Muscle layer of colon (tissue), 2 donors: ENCODE data around the gene OIT3.
"Not testable (repeated sequence)": the region's sequence is repeated elsewhere in the genome, so short reads cannot be mapped to it uniquely, and the experiment has no call there.

ENCODE experiments used
- H3K27ac ChIP-seq: one replicate; pipeline ENCODE4 v1.7.0; 2013; ENCODE audit warnings: low read depth, mild to moderate bottlenecking, low read length, moderate library complexity
- H3K27me3 ChIP-seq, 2 donors: one replicate each; pipeline ENCODE4 v1.7.0; 2013; ENCODE audit warnings: low read length in 2 of 2, mild to moderate bottlenecking in 2 of 2; ENCODE audit not compliant: insufficient read depth in 2 of 2, control insufficient read depth in 1 of 2
- H3K36me3 ChIP-seq: one replicate; pipeline ENCODE4 v1.7.0; 2013; ENCODE audit warnings: mild to moderate bottlenecking, low read length; ENCODE audit not compliant: insufficient read depth
- H3K4me1 ChIP-seq: one replicate; pipeline ENCODE4 v1.7.0; 2013; ENCODE audit warnings: mild to moderate bottlenecking, low read length; ENCODE audit not compliant: insufficient read depth
- H3K4me3 ChIP-seq, 2 donors: one replicate each; pipeline ENCODE4 v1.7.0; 2013; ENCODE audit warnings: low read length in 2 of 2, low read depth in 1 of 2, mild to moderate bottlenecking in 1 of 2, moderate library complexity in 1 of 2
- H3K9ac ChIP-seq: one replicate; pipeline ENCODE4 v1.7.0; 2013; ENCODE audit warnings: low read length
- H3K9me3 ChIP-seq: one replicate; pipeline ENCODE4 v1.7.0; 2013; ENCODE audit warnings: mild to moderate bottlenecking, low read length
- donor health status: abdominal sarcoma.
- donor health status: Adenocarcinoma of cecum.

Gene OIT3

DNA sequence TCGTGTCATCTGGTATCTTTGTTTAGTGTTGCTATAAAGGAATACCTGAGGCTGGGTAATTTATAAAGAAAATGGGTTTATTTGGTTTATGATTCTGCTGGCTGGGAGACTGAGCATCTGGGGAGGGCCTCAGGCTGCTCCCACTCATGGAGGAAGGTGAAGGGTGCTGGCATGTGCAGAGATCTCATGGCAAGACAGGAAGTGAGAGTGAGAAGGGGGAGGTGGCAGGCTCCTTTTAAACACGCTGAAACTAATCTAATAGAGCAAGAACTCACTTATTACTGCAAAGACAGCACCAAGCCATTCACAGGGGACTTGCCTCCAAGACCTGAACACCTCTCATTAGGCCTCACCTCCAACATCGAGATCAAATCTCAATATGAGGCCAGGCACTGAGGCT lies 11.3 kb downstream of the OIT3 start:
- Histone ChIP-seq H3K27me3 (no peaks in the 10 kb centered on the region), H3K9me3 (no peaks in the 10 kb centered on the region), H3K27ac (no peak overlapping the region), H3K9ac (no peak overlapping the region), H3K4me3 (no peak overlapping the region), H3K4me1 (no peaks in the 10 kb centered on the region), H3K36me3 (no peaks in the 10 kb centered on the region)

DNA sequence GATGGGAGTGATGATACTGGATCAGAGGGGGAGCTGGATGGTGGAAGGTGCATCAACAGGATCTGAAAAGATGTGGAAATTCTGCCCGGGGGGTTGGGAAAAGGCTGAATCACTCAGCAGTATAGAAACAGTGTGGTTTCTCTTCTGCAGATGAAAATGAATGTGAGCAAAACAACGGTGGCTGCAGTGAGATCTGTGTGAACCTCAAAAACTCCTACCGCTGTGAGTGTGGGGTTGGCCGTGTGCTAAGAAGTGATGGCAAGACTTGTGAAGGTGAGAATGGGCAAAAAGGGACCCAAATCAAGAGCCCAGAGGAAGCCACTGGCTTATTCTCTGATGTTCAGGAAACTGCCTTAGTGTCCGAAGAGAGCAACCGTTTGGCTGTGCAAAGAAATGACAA lies 12.9 kb downstream of the OIT3 start:
- H3K4me3 ChIP-seq = no peak overlapping the region
- no peak overlapping the region for H3K9ac ChIP-seq
- no peak overlapping the region for H3K27ac ChIP-seq
- H3K9me3 ChIP-seq = no peaks in the 10 kb centered on the region
- H3K36me3 ChIP-seq = no peaks in the 10 kb centered on the region
- no peaks in the 10 kb centered on the region for H3K27me3 ChIP-seq
- H3K4me1 ChIP-seq = no peaks in the 10 kb centered on the region

DNA sequence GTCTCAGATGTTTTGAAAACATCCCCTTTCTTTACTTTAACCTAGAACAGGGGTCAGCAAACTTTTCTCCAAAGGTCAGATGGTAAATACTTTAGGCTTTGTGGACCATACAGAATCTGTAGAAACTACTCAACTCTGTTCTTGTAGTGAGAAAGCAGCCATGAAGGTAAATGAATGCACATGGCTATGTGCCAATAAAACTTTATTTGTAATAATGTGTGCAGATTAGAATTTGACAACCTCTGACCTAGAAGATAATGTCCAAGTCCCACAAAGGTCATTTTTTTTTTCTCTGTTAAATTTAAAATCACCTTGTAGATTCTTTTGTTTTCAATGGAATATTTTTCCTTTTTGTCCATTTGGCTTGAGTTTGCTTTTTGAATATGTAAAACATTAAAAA lies 17.2 kb downstream of the OIT3 start:
- no peaks in the 10 kb centered on the region for H3K27me3 ChIP-seq
- no peak overlapping the region for H3K9ac ChIP-seq
- H3K4me1 ChIP-seq = no peaks in the 10 kb centered on the region
- no peak overlapping the region for H3K27ac ChIP-seq
- H3K36me3 ChIP-seq = no peaks in the 10 kb centered on the region
- no peak overlapping the region for H3K4me3 ChIP-seq
- H3K9me3 ChIP-seq = no peaks in the 10 kb centered on the region

DNA sequence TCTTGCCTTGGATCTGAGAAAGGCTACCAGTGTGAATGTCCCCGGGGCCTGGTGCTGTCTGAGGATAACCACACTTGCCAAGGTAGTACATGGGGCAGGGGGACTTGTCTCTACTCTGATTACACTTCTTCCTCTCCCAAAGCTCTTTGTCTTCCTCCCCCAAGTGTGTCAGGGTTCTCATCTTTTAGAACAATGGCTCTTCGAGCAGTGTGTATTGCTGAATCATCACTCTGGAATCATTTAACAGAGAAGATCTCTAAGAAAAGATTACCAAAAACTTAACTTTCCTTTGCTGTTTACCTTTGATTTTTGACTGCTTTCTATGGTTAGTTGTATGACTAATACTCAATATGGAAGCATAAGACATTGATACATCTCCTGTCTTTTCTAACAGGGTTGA lies 18.2 kb downstream of the OIT3 start:
- H3K27me3 ChIP-seq = no peaks in the 10 kb centered on the region
- no peaks in the 10 kb centered on the region for H3K4me1 ChIP-seq
- no peaks in the 10 kb centered on the region for H3K9me3 ChIP-seq
- H3K27ac ChIP-seq = no peak overlapping the region
- no peak overlapping the region for H3K9ac ChIP-seq
- H3K36me3 ChIP-seq = no peaks in the 10 kb centered on the region
- no peak overlapping the region for H3K4me3 ChIP-seq

DNA sequence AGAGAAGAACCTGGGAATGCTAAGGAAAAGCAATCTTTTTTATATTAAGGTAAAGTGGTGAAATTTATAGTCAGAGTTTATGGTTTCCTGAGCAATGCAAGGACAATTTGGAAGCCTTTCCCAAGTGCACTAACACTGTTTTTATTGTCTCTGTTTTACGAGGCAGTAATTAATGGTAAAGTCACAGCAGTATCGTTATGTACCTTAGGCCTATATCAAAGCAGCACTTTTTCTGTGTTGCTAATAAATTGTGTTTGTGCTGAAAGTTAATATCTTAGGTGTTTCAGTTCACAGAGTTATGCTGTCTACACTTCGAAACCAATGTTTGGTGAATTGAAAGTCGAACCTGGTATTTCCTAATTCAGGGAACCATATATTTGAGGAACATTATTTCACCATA lies 19.2 kb downstream of the OIT3 start:
- Histone ChIP-seq H3K27me3 (no peaks in the 10 kb centered on the region), H3K4me3 (no peak overlapping the region), H3K36me3 (no peaks in the 10 kb centered on the region), H3K27ac (no peak overlapping the region), H3K9me3 (no peaks in the 10 kb centered on the region), H3K4me1 (no peaks in the 10 kb centered on the region), H3K9ac (no peak overlapping the region)

DNA sequence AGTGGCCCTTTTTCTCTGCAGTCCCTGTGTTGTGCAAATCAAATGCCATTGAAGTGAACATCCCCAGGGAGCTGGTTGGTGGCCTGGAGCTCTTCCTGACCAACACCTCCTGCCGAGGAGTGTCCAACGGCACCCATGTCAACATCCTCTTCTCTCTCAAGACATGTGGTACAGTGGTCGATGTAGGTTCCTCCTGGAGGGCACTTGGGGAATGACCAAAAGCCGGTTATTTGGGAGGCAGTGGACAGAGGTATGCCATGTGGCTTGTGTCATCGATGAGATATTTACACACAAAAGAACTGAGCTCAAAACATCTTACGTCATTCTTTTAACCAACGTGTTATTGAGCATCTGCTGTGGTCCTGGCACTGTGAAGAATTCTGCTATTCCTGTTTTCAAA lies 19.7 kb downstream of the OIT3 start:
- Histone ChIP-seq H3K9ac (no peak overlapping the region), H3K4me3 (no peak overlapping the region), H3K36me3 (no peaks in the 10 kb centered on the region), H3K4me1 (no peaks in the 10 kb centered on the region), H3K27me3 (no peaks in the 10 kb centered on the region), H3K27ac (no peak overlapping the region), H3K9me3 (no peaks in the 10 kb centered on the region)

DNA sequence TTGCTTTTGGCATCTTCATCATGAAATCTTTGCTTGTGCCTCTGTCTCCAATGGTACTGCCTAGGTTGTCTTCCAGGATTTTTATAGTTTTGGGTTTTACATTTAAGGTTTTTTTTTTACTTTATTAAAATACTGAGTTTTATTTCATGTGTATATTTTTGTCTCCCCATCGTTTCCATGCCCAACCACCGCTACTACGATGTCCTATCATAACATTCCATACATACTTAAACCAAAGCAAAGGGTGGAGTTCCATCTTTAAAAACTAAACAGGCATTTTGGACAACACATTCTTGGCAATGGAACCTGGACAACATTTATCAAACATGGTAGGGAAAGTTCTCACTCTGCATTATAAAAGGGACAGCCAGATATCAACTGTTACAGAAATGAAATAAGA lies 23.7 kb downstream of the OIT3 start:
- H3K27me3 ChIP-seq, H3K9ac ChIP-seq, H3K4me3 ChIP-seq, H3K27ac ChIP-seq, H3K36me3 ChIP-seq, H3K9me3 ChIP-seq, H3K4me1 ChIP-seq: not testable (repeated sequence)

DNA sequence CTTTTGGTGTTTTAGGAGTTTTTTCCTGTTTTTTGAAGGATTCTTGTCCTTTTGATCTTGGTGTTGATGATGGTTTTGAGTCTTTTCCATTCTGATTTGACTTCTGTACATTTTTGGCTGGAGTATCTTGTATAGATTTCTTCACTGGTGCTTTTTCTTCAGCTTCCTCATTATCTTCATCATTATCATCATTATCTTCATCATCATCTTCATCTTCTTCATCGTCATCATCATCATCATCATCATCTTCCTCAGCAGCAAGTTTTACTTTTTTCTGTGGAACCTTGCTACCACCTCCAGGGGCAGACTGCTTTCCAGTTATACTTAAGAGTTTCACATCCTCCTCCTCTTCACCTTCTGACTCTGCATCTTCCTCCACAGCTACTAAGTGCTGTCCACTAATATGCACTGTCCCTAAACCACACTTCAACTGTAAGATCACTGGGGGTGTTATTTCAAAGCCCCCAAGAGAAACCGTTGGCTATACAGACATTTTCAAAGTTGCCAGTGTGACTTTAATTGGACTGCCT lies 24.3 kb downstream of the OIT3 start:
- H3K27me3 ChIP-seq, H3K9me3 ChIP-seq, H3K4me1 ChIP-seq, H3K27ac ChIP-seq, H3K36me3 ChIP-seq, H3K9ac ChIP-seq, H3K4me3 ChIP-seq: not testable (repeated sequence)

DNA sequence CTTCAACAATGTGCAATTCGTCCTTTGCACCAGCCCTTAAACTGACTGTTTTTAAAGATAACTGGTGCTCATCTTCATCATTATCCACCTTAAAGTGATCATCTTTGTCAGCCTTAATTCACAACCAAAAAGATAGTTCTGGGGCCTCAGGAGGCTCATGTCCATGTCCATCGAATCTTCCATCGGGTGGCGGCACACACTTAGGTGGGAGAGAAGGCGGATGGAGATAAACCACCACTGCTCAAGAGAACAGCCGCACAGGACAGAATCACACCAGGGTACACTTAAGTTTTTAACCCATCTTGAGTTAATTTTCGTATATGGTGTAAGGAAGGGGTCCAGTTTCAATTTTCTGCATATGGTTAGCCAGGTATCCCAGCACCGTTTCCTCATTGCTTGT lies 24.8 kb downstream of the OIT3 start:
- Histone ChIP-seq H3K36me3 (no peaks in the 10 kb centered on the region), H3K9ac (no peak overlapping the region), H3K27ac (no peak overlapping the region), H3K9me3 (no peaks in the 10 kb centered on the region), H3K4me3 (no peak overlapping the region), H3K27me3 (no peaks in the 10 kb centered on the region), H3K4me1 (no peaks in the 10 kb centered on the region)

DNA sequence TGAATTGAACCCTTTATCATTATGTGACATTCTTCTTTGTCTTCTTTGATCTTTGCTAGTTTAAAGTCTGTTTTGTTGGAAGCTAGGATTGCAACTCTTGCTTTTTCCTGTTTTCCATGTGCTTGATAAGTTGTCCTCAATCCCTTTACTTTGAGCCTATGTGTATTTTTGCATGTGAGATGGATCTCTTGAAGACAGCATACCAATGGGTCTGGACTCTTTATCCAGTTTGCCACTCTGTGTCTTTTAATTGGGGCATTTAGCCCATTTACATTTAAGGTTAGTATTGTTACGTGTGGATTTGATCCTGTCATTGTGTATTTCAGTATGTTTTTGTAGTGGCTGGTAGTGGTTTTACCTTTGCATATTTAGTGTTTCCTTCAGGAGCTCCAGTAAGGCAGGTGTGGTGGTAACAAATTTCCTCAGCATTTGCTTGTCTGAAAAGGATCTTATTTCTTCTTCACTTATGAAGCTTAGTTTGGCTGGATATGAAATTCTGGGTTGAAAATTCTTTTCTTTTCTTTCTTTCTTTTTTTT lies 27.7 kb downstream of the OIT3 start:
- H3K27me3 ChIP-seq, H3K36me3 ChIP-seq, H3K4me1 ChIP-seq, H3K4me3 ChIP-seq, H3K9me3 ChIP-seq, H3K9ac ChIP-seq, H3K27ac ChIP-seq: not testable (repeated sequence)

DNA sequence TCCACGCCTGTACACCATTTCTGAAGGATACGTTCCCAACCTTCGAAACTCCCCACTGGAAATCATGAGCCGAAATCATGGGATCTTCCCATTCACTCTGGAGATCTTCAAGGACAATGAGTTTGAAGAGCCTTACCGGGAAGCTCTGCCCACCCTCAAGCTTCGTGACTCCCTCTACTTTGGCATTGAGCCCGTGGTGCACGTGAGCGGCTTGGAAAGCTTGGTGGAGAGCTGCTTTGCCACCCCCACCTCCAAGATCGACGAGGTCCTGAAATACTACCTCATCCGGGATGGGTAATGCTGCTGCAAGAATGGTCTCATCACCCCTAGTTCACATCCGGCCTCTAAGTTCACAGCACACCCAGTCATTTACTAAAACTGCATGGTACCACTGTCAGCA lies 30.8 kb downstream of the OIT3 start:
- no peak overlapping the region for H3K27ac ChIP-seq
- H3K4me1 ChIP-seq = no peaks in the 10 kb centered on the region
- no peaks in the 10 kb centered on the region for H3K27me3 ChIP-seq
- H3K4me3 ChIP-seq = no peak overlapping the region
- no peaks in the 10 kb centered on the region for H3K36me3 ChIP-seq
- H3K9me3 ChIP-seq = no peaks in the 10 kb centered on the region
- no peak overlapping the region for H3K9ac ChIP-seq

DNA sequence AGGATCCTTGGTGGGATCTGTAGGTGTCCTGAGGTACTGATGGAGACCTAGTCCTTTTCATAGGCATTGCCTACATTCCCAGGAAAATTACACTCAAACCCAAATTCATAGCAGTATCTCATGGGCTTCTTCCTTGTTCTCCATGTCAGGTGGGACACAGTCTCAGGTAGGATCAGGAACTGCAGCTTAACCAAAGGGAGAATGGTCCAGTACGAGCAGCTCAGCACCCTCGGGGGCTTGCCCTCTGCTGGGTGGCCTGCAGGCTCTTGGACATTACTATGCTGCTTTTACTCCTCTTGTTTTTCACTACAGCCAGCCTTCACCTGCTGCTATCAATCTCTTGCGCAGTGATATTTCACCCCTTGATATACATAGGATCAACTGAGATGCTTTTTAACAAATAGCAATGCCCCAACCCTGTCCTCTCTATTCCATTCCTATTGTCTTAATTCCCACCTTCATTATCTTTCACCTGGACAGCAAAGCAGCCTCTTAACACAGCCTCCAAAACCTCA lies 32.5 kb downstream of the OIT3 start:
- H3K36me3 ChIP-seq = no peaks in the 10 kb centered on the region
- H3K4me3 ChIP-seq = no peak overlapping the region
- H3K4me1 ChIP-seq = no peaks in the 10 kb centered on the region
- H3K9me3 ChIP-seq = no peaks in the 10 kb centered on the region
- no peak overlapping the region for H3K9ac ChIP-seq
- no peak overlapping the region for H3K27ac ChIP-seq
- no peaks in the 10 kb centered on the region for H3K27me3 ChIP-seq
